Ovary (tissue), 9 donors: ENCODE results near the gene GPR137. TPM values are rescaled to one million over a fixed set of nuclear protein-coding genes. Genes with fewer than 3 reads are reported as not detected.
A peak's percentile ranks its signal among the peaks of the same experiment; 100 is the strongest.

ENCODE experiments used
- DNase-seq, 5 donors: peaks; one replicate each; pipeline ENCODE4 v3.0.0-alpha.2; 2019 to 2020
- H3K27ac ChIP-seq, 2 donors: fragments of 200-600 bp; one replicate each; pipeline versions ENCODE4 v1.5.1 to v1.8.0; 2019 to 2022
- H3K27me3 ChIP-seq: fragments of 200-600 bp; one replicate; pipeline ENCODE4 v1.8.0; 2022
- H3K36me3 ChIP-seq: fragments of 200-600 bp; sonication (generic); one replicate; pipeline ENCODE4 v1.5.1; 2019
- H3K4me1 ChIP-seq: one replicate; pipeline ENCODE4 v1.8.1; 2013; ENCODE audit warnings: mild to moderate bottlenecking, moderate library complexity; ENCODE audit not compliant: insufficient read depth
- H3K4me3 ChIP-seq: fragments of 200-600 bp; sonication (generic); one replicate; pipeline ENCODE4 v1.5.1; 2017
- H3K9me3 ChIP-seq, 2 donors: fragments of 200-600 bp in 1 of 2; sonication (generic) in 1 of 2; one replicate each; pipeline versions ENCODE4 v1.5.1 to v1.8.1; 2013 to 2019; ENCODE audit warnings: mild to moderate bottlenecking in 1 of 2, moderate library complexity in 1 of 2
- CTCF ChIP-seq, 3 donors: fragments of 450-650 bp in 2 of 3; fragments of 200-600 bp in 1 of 3; IDR thresholded peaks; one replicate each; pipeline versions ENCODE4 v1.5.1 to v1.8.0; 2016 to 2022; ENCODE audit warnings: antibody characterized with exemption in 3 of 3, mild to moderate bottlenecking in 1 of 3
- EP300 ChIP-seq: sonication (generic); formaldehyde crosslinking; IDR thresholded peaks from one replicate; pipeline ENCODE4 v1.6.1; 2017; ENCODE audit warnings: antibody characterized with exemption
- POLR2A ChIP-seq: fragments of 450-650 bp; IDR thresholded peaks from one replicate; pipeline ENCODE4 v1.6.1; 2017; ENCODE audit warnings: antibody characterized with exemption, mild to moderate bottlenecking, moderate library complexity
- WGBS, 3 donors: extraction: QIAGEN DNeasy Blood & Tissue Kit in 1 of 3; methylation state at CpG; one replicate each; pipeline versions ENCODE4 v1.1.5 to v1.1.7; 2013 to 2017; 5-methylcytosine and 5-hydroxymethylcytosine counted together
- intact Hi-C, 4 donors: fragments of 100-400 bp; cut with DNase I; formaldehyde crosslinking; loops; one replicate each; pipeline versions ENCODE4 v1.11.0 to v1.15.1; 2022 to 2023
- polyA plus RNA-seq, 2 donors: library from polyadenylated mRNA; stranded (reverse); fragments of 200-250 nt in 1 of 2; fragments of 350-450 nt in 1 of 2; fragmentation: Illumina TruSeq in 1 of 2; extraction: RNeasy Lipid Tissue Mini Kit (QIAGEN cat#74804) in 1 of 2; gene quantifications; one replicate each; pipeline ENCODE4 v1.2.3, GENCODE V29; 2013 to 2014
- total RNA-seq, 7 donors: library from RNA; depleted of rRNA in 2 of 7; stranded (reverse); fragments of >200 nt in 2 of 7; fragmentation: NEBNext Ultra II Directional in 3 of 7; extraction: Animal tissue kit (Norgen Biotek cat#: 25700) in 3 of 7; gene quantifications; one replicate each; pipeline versions ENCODE4 v1.1.0 to v1.2.4, GENCODE V29; 2016 to 2023
- donor health status: DM: no; HTN: no; CAD: no; lungs with moderate emphysema.
- donor health status: DM: no; HTN: no; CAD: no.
- donor health status: Bipolar disorder and iron deficiency.
- donor health status: DM: yes; HTN: yes; CAD: no.
- donor health status: DM: no; HTN: no; CAD: no.
- donor health status: DM: yes; HTN: yes; CAD: no.

GPR137 gene
- total and polyA plus RNA-seq, 9 donors = 3.1 to 30.9 (median 23.2) TPM

GRCh38 chr11:64241491-64242374, 43.9 kb upstream of the GPR137 start:
- peak in 4 of 5 donors; percentile 70 to 100 (median 90) for DNase-seq
- no peaks in the 10 kb centered on the region for H3K36me3 ChIP-seq
- H3K4me3 ChIP-seq = peak overlapping the region; percentile 96
- peaks cover 14% of the 10 kb centered on the region for H3K4me1 ChIP-seq
- no peaks in the 10 kb centered on the region for H3K27me3 ChIP-seq
- no peak for TF ChIP-seq EP300
- TF ChIP-seq POLR2A = peak; percentile 51
- H3K27ac ChIP-seq = peak overlapping the region; percentile 39 to 89
- WGBS, 3 donors = 0 to 1% (median 0%) methylated on average over 56 to 63 of the region's 63 CpGs
- intact Hi-C loops = loop anchor here in 1 of 4 donors (1.0 to 5.0 kb wide), 2 partner anchors 29 to 66 kb away; partner anchors contain the start of gene ESRRA
- no peaks in the 10 kb centered on the region for H3K9me3 ChIP-seq

- H3K27ac ChIP-seq = no peak overlapping the region
- DNase-seq = no peak
- intact Hi-C loops = loop anchor here in 1 of 4 donors (5.0 kb wide), 1 partner anchor 64 kb away; the partner anchor contains the start of gene ESRRA
- no peak for TF ChIP-seq POLR2A
- no peak for TF ChIP-seq CTCF (IDR thresholded peaks at IDR 0.05)
- no peak for TF ChIP-seq EP300
- no peaks in the 10 kb centered on the region for H3K9me3 ChIP-seq
- WGBS, 3 donors = 76 to 82% (median 81%) methylated on average over 8 of the region's 8 CpGs
- H3K27me3 ChIP-seq = no peaks in the 10 kb centered on the region
- H3K4me3 ChIP-seq = no peak overlapping the region
- peaks cover 14% of the 10 kb centered on the region for H3K4me1 ChIP-seq
- no peaks in the 10 kb centered on the region for H3K36me3 ChIP-seq
Observed at GRCh38 chr11:64243236-64243854, 42.3 kb upstream of the GPR137 start.

GRCh38 chr11:64244107-64244506, 41.5 kb upstream of the GPR137 start:
- Histone ChIP-seq H3K36me3 (no peaks in the 10 kb centered on the region), H3K27me3 (no peaks in the 10 kb centered on the region), H3K27ac (no peak overlapping the region), H3K9me3 (no peaks in the 10 kb centered on the region), H3K4me3 (no peak overlapping the region), H3K4me1 (peaks cover 14% of the 10 kb centered on the region)
- no peak for TF ChIP-seq EP300
- no peak for TF ChIP-seq POLR2A
- no peak for TF ChIP-seq CTCF (IDR thresholded peaks at IDR 0.05)
- intact Hi-C loops = loop anchor here in 1 of 4 donors (5.0 kb wide), 1 partner anchor 63 kb away; the partner anchor contains the start of gene ESRRA
- WGBS, 3 donors = 43 to 58% (median 49%) methylated on average over 5 of the region's 5 CpGs
- DNase-seq = no peak

- intact Hi-C loops = loop anchor here in 1 of 4 donors (5.0 kb wide), 1 partner anchor 62 kb away; the partner anchor contains the start of gene ESRRA
- TF ChIP-seq CTCF (IDR thresholded peaks at IDR 0.05) (no peak), POLR2A (no peak), EP300 (no peak)
- peaks cover 14% of the 10 kb centered on the region for H3K4me1 ChIP-seq
Observed at GRCh38 chr11:64244966-64245365, 40.7 kb upstream of the GPR137 start.

More at GRCh38 chr11:64244966-64245365, 40.7 kb upstream of the GPR137 start:
- no peaks in the 10 kb centered on the region for H3K27me3 ChIP-seq
- DNase-seq = no peak
- peak overlapping the region; percentile 41 to 60 for H3K27ac ChIP-seq
- 14 to 21% (median 18%) methylated on average over 5 to 6 of the region's 6 CpGs for WGBS, 3 donors
- H3K36me3 ChIP-seq = no peaks in the 10 kb centered on the region
- H3K9me3 ChIP-seq = no peaks in the 10 kb centered on the region
- no peak overlapping the region for H3K4me3 ChIP-seq
